ENCODE results near the gene CCDC102A. TPM values are rescaled to one million over a fixed set of nuclear protein-coding genes. Genes with fewer than 3 reads are reported as not detected.

The CCDC102A gene
- total RNA-seq, 4 donors from 2014 or later, result 17.4 to 30.4 (median 24.5) TPM

GRCh38 chr16:57468346-57468745, 68.0 kb downstream of the CCDC102A start:
- WGBS, 2 donors, result 88 to 92% methylated on average over 2 of the region's 2 CpGs
- H3K36me3 ChIP-seq, result peaks cover 6 to 94% (median 18%) of the 10 kb centered on the region in 3 donors
- H3K4me3 ChIP-seq, result no peak overlapping the region
- H3K27ac ChIP-seq, result no peak overlapping the region
- H3K27me3 ChIP-seq, result no peaks in the 10 kb centered on the region
- TF ChIP-seq CTCF (IDR thresholded peaks at IDR 0.05) (no peak), EP300 (IDR thresholded peaks at IDR 0.05) (no peak), POLR2A (IDR thresholded peaks at IDR 0.05) (no peak)
- H3K9me3 ChIP-seq, result no peaks in the 10 kb centered on the region
- H3K4me1 ChIP-seq, result peaks cover 0 to 54% (median 22%) of the 10 kb centered on the region in 4 donors
- no peak for DNase-seq (ENCODE audit: low spot score in 2 of 2)

GRCh38 chr16:57464523-57464922, 71.8 kb downstream of the CCDC102A start:
- Histone ChIP-seq H3K4me1 (peaks cover 0 to 33% (median 18%) of the 10 kb centered on the region in 4 donors), H3K36me3 (peaks cover 3 to 71% (median 12%) of the 10 kb centered on the region in 3 donors), H3K27me3 (no peaks in the 10 kb centered on the region), H3K9me3 (no peaks in the 10 kb centered on the region), H3K27ac (no peak overlapping the region), H3K4me3 (no peak overlapping the region)
- 79 to 96% methylated on average over 2 of the region's 2 CpGs for WGBS, 2 donors
- DNase-seq (ENCODE audit: low spot score in 2 of 2), result no peak
- no peak for TF ChIP-seq EP300 (IDR thresholded peaks at IDR 0.05)
- TF ChIP-seq CTCF (IDR thresholded peaks at IDR 0.05), result no peak
- TF ChIP-seq POLR2A (IDR thresholded peaks at IDR 0.05), result no peak

- Histone ChIP-seq H3K4me3 (peak overlapping the region; percentile 97 to 99 (median 97)), H3K9me3 (no peaks in the 10 kb centered on the region), H3K4me1 (peaks cover 0 to 33% (median 18%) of the 10 kb centered on the region in 4 donors), H3K27ac (peak overlapping the region; percentile 90 to 94 (median 94)), H3K36me3 (peaks cover 0 to 71% (median 10%) of the 10 kb centered on the region in 3 donors), H3K27me3 (no peaks in the 10 kb centered on the region)
- 0 to 3% methylated on average over 13 to 16 of the region's 16 CpGs for WGBS, 2 donors
- no peak for DNase-seq (ENCODE audit: low spot score in 2 of 2)
- TF ChIP-seq EP300 (IDR thresholded peaks at IDR 0.05), result no peak
- no peak for TF ChIP-seq CTCF (IDR thresholded peaks at IDR 0.05)
- TF ChIP-seq POLR2A (IDR thresholded peaks at IDR 0.05), result no peak
Observed at GRCh38 chr16:57462978-57463362, 73.4 kb downstream of the CCDC102A start.

GRCh38 chr16:57462209-57462977, 74.0 kb downstream of the CCDC102A start, which contains the start of gene POLR2C:
POLR2C (plus strand) TSS chr16:57462679; CDS start chr16:57462725, 46 bp downstream.
- peak within 1 kb of the TSS; percentile 90 to 94 (median 94) for H3K27ac ChIP-seq
- 1 to 2% methylated on average over 18 to 47 of the region's 47 CpGs for WGBS, 2 donors
- H3K4me3 ChIP-seq, result peak within 1 kb of the TSS; percentile 97 to 99 (median 97)
- DNase-seq (ENCODE audit: low spot score in 2 of 2), result peak; percentile 80 to 87
- TF ChIP-seq POLR2A (IDR thresholded peaks at IDR 0.05) (peak; percentile 71 to 85), EP300 (IDR thresholded peaks at IDR 0.05) (peak; percentile 59 to 98), CTCF (IDR thresholded peaks at IDR 0.05) (peak; percentile 90 to 97 (median 96))
- H3K36me3 ChIP-seq, result peaks cover 0 to 71% (median 12%) of the 10 kb centered on the region in 3 donors
- H3K4me1 ChIP-seq, result peaks cover 0 to 33% (median 18%) of the 10 kb centered on the region in 4 donors
- no peaks in the 10 kb centered on the region for H3K9me3 ChIP-seq
- no peaks in the 10 kb centered on the region for H3K27me3 ChIP-seq

Other genes starting within 250 kb of the CCDC102A start
- not detected for gene CCL22, start 177.8 kb downstream of the CCDC102A start, total RNA-seq
- gene CX3CL1, start 164.1 kb downstream of the CCDC102A start, total RNA-seq, result 10 to 100 TPM in 3 of 4 donors, 1 to 10 TPM in 1; 8.7 to 18.4 (median 15.4) TPM
- gene CCL17, start 131.8 kb downstream of the CCDC102A start, total RNA-seq, result not detected
- gene CIAPIN1, start 89.2 kb downstream of the CCDC102A start, total RNA-seq, result 10 to 100 TPM; 23.4 to 26.7 (median 25.7) TPM
- 10 to 100 TPM; 20.6 to 35.0 (median 27.5) TPM for gene COQ9, start 89.1 kb downstream of the CCDC102A start, total RNA-seq
- 100 to 1,000 TPM in 3 of 4 donors, 10 to 100 TPM in 1; 77.1 to 146 (median 101) TPM for gene POLR2C, start 73.9 kb downstream of the CCDC102A start, total RNA-seq
- gene DOK4, start 50.1 kb downstream of the CCDC102A start, total RNA-seq, result 10 to 100 TPM; 22.8 to 33.1 (median 29.1) TPM
- gene ADGRG5, start 6.1 kb upstream of the CCDC102A start, total RNA-seq, result 1 to 10 TPM in 2 of 4 donors, under 1 TPM in 1, not detected in 1; 0.22 to 3.3 (median 1.2) TPM
- 10 to 100 TPM in 3 of 4 donors, 1 to 10 TPM in 1; 9.0 to 59.4 (median 41.8) TPM for gene ADGRG1, start 92.1 kb upstream of the CCDC102A start, total RNA-seq
- 1 to 10 TPM in 1 of 4 donors, under 1 TPM in 2, not detected in 1; 0.21 to 1.8 (median 0.90) TPM for gene ADGRG3, start 131.7 kb upstream of the CCDC102A start, total RNA-seq
- gene DRC7, start 158.2 kb upstream of the CCDC102A start, total RNA-seq, result 1 to 10 TPM in 1 of 4 donors, under 1 TPM in 1, not detected in 2; 0.22 to 2.1 TPM
- gene KATNB1, start 199.2 kb upstream of the CCDC102A start, total RNA-seq, result 10 to 100 TPM; 21.0 to 36.8 (median 27.5) TPM

Measured in tibial nerve (tissue), 4 donors.